Iris pigment epithelial cell (primary cell): ENCODE data around the gene TMEM131L.
A peak's percentile ranks its signal among the peaks of the same experiment; 100 is the strongest.

Source experiments
- DNase-seq: peaks from one replicate; pipeline ENCODE4 v3.0.0-alpha.2; 2011; ENCODE audit warnings: low read depth

The TMEM131L gene

GRCh38 chr4:153616006-153616555 is 149.9 kb downstream of the TMEM131L start:
- DNase-seq = peak; percentile 30

GRCh38 chr4:153618833-153619232 is 152.7 kb downstream of the TMEM131L start:
- no peak for DNase-seq

GRCh38 chr4:153619811-153620210 is 153.7 kb downstream of the TMEM131L start:
- DNase-seq = no peak

GRCh38 chr4:153620352-153620751 is 154.2 kb downstream of the TMEM131L start:
- DNase-seq = no peak

- no peak for DNase-seq
Measured at GRCh38 chr4:153622093-153622492, 155.9 kb downstream of the TMEM131L start.

- no peak for DNase-seq
Measured at GRCh38 chr4:153622778-153623240, 156.6 kb downstream of the TMEM131L start.

GRCh38 chr4:153623491-153623890 is 157.3 kb downstream of the TMEM131L start:
- no peak for DNase-seq

GRCh38 chr4:153628796-153629315 is 162.7 kb downstream of the TMEM131L start:
- no peak for DNase-seq

- DNase-seq = no peak
Measured at GRCh38 chr4:153629776-153630175, 163.6 kb downstream of the TMEM131L start.

GRCh38 chr4:153634738-153635353 is 168.7 kb downstream of the TMEM131L start:
- DNase-seq = peak; percentile 26

- DNase-seq = no peak
Measured at GRCh38 chr4:153635846-153636245, 169.7 kb downstream of the TMEM131L start.

GRCh38 chr4:153637201-153637600 is 171.0 kb downstream of the TMEM131L start:
- no peak for DNase-seq

GRCh38 chr4:153638011-153638410 is 171.9 kb downstream of the TMEM131L start:
- DNase-seq = no peak

GRCh38 chr4:153638999-153639398 is 172.8 kb downstream of the TMEM131L start:
- no peak for DNase-seq

GRCh38 chr4:153639833-153640802 is 174.0 kb downstream of the TMEM131L start:
- no peak for DNase-seq

- no peak for DNase-seq
Measured at GRCh38 chr4:153641532-153641931, 175.4 kb downstream of the TMEM131L start.

GRCh38 chr4:153643406-153644383 is 177.5 kb downstream of the TMEM131L start:
- peak; percentile 60 for DNase-seq

GRCh38 chr4:153645183-153645582 is 179.0 kb downstream of the TMEM131L start:
- no peak for DNase-seq

- DNase-seq = no peak
Measured at GRCh38 chr4:153646261-153646660, 180.1 kb downstream of the TMEM131L start.

- no peak for DNase-seq
Measured at GRCh38 chr4:153646978-153647377, 180.8 kb downstream of the TMEM131L start.

- no peak for DNase-seq
Measured at GRCh38 chr4:153647975-153648374, 181.8 kb downstream of the TMEM131L start.
